ENCODE results near the gene ADH1A. TPM values are rescaled to one million over a fixed set of nuclear protein-coding genes. Genes with fewer than 3 reads are reported as not detected.
A peak's percentile ranks its signal among the peaks of the same experiment; 100 is the strongest.

ADH1A gene
- total RNA-seq, 4 donors from 2014 or later = 0.54 to 1.4 TPM; not detected in 2

- TF ChIP-seq POLR2AphosphoS5 (IDR thresholded peaks at IDR 0.05) (peak; percentile 6), EP300 (IDR thresholded peaks at IDR 0.05) (no peak)
- Histone ChIP-seq H3K27me3 (no peaks in the 10 kb centered on the region), H3K9me3 (peaks cover 0 to 8% (median 0%) of the 10 kb centered on the region in 3 donors), H3K4me1 (peaks cover 2 to 13% (median 4%) of the 10 kb centered on the region in 3 donors), H3K4me3 (no peak overlapping the region), H3K36me3 (no peaks in the 10 kb centered on the region), H3K27ac (peak overlapping the region; percentile 59 to 69 (median 63))
- 62% methylated on average over 3 of the region's 3 CpGs; no CpG with 5 or more reads in 1 of the 2 donors for WGBS, 2 donors (ENCODE audit: low coverage in 1 of 2)
- ATAC-seq = peak; percentile 81
Measured at GRCh38 chr4:99330648-99331047, 39.9 kb upstream of the ADH1A start.

GRCh38 chr4:99329876-99330275, 39.1 kb upstream of the ADH1A start:
- 19 to 60% methylated on average over 1 to 2 of the region's 2 CpGs for WGBS, 2 donors (ENCODE audit: low coverage in 1 of 2)
- Histone ChIP-seq H3K27ac (peak overlapping the region; percentile 52 to 69 (median 64)), H3K36me3 (no peaks in the 10 kb centered on the region), H3K9me3 (peaks cover 0 to 8% (median 0%) of the 10 kb centered on the region in 3 donors), H3K4me1 (peaks cover 5 to 19% (median 7%) of the 10 kb centered on the region in 3 donors), H3K4me3 (no peak overlapping the region), H3K27me3 (no peaks in the 10 kb centered on the region)
- ATAC-seq = no peak
- no peak for TF ChIP-seq EP300 (IDR thresholded peaks at IDR 0.05)

- Histone ChIP-seq H3K4me1 (peaks cover 7 to 43% (median 13%) of the 10 kb centered on the region in 3 donors), H3K4me3 (no peak overlapping the region), H3K27ac (peak overlapping the region; percentile 76 to 92 (median 79)), H3K9me3 (peaks cover 0 to 8% (median 0%) of the 10 kb centered on the region in 3 donors), H3K27me3 (no peaks in the 10 kb centered on the region), H3K36me3 (no peaks in the 10 kb centered on the region)
- ATAC-seq = peak; percentile 83
- WGBS, 2 donors (ENCODE audit: low coverage in 1 of 2) = 9 to 19% methylated on average over 3 of the region's 3 CpGs
- TF ChIP-seq EP300 (IDR thresholded peaks at IDR 0.05) (no peak), CTCF (IDR thresholded peaks at IDR 0.05) (no peak), POLR2AphosphoS5 (IDR thresholded peaks at IDR 0.05) (peak; percentile 98), POLR2A (IDR thresholded peaks at IDR 0.05) (no peak)
Measured at GRCh38 chr4:99324979-99325378, 34.2 kb upstream of the ADH1A start.

GRCh38 chr4:99324361-99324760, 33.6 kb upstream of the ADH1A start:
- peak overlapping the region; percentile 76 to 92 (median 79) for H3K27ac ChIP-seq
- ATAC-seq = peak; percentile 11

GRCh38 chr4:99323756-99324155, 33.0 kb upstream of the ADH1A start:
- peak; percentile 83 for ATAC-seq
- H3K4me3 ChIP-seq = no peak overlapping the region
- H3K27me3 ChIP-seq = no peaks in the 10 kb centered on the region
- H3K27ac ChIP-seq = peak overlapping the region; percentile 76 to 92 (median 79)
- no peaks in the 10 kb centered on the region for H3K36me3 ChIP-seq
- H3K4me1 ChIP-seq = peaks cover 7 to 43% (median 13%) of the 10 kb centered on the region in 3 donors
- no peaks in the 10 kb centered on the region for H3K9me3 ChIP-seq
- TF ChIP-seq CTCF (IDR thresholded peaks at IDR 0.05) (no peak), POLR2AphosphoS5 (IDR thresholded peaks at IDR 0.05) (peak; percentile 90)
- 87% methylated on average over 1 of the region's 1 CpG; no CpG with 5 or more reads in 1 of the 2 donors for WGBS, 2 donors (ENCODE audit: low coverage in 1 of 2)

More at GRCh38 chr4:99324361-99324760, 33.6 kb upstream of the ADH1A start:
- Histone ChIP-seq H3K9me3 (peaks cover 0 to 2% (median 0%) of the 10 kb centered on the region in 3 donors), H3K4me1 (peaks cover 7 to 43% (median 13%) of the 10 kb centered on the region in 3 donors), H3K4me3 (no peak overlapping the region), H3K27me3 (no peaks in the 10 kb centered on the region), H3K36me3 (no peaks in the 10 kb centered on the region)
- WGBS, 2 donors (ENCODE audit: low coverage in 1 of 2) = 20 to 23% methylated on average over 1 of the region's 1 CpG
- TF ChIP-seq POLR2AphosphoS5 (IDR thresholded peaks at IDR 0.05) (no peak), POLR2A (IDR thresholded peaks at IDR 0.05) (no peak), EP300 (IDR thresholded peaks at IDR 0.05) (no peak), CTCF (IDR thresholded peaks at IDR 0.05) (no peak)
